NCI-H1105 treated with DMSO at 0.1 percent for 48 hours (cell line): ENCODE data around the gene PLK5.
A peak's percentile ranks its signal among the peaks of the same experiment; 100 is the strongest.
"Not testable (repeated sequence)": the region's sequence is repeated elsewhere in the genome, so short reads cannot be mapped to it uniquely, and the experiment has no call there.

Source experiments
- DNase-seq: peaks from one replicate; lab custom pipeline; 2025; lab: John Stamatoyannopoulos, UW

PLK5 gene, protein sequence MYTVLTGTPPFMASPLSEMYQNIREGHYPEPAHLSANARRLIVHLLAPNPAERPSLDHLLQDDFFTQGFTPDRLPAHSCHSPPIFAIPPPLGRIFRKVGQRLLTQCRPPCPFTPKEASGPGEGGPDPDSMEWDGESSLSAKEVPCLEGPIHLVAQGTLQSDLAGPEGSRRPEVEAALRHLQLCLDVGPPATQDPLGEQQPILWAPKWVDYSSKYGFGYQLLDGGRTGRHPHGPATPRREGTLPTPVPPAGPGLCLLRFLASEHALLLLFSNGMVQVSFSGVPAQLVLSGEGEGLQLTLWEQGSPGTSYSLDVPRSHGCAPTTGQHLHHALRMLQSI

DNA sequence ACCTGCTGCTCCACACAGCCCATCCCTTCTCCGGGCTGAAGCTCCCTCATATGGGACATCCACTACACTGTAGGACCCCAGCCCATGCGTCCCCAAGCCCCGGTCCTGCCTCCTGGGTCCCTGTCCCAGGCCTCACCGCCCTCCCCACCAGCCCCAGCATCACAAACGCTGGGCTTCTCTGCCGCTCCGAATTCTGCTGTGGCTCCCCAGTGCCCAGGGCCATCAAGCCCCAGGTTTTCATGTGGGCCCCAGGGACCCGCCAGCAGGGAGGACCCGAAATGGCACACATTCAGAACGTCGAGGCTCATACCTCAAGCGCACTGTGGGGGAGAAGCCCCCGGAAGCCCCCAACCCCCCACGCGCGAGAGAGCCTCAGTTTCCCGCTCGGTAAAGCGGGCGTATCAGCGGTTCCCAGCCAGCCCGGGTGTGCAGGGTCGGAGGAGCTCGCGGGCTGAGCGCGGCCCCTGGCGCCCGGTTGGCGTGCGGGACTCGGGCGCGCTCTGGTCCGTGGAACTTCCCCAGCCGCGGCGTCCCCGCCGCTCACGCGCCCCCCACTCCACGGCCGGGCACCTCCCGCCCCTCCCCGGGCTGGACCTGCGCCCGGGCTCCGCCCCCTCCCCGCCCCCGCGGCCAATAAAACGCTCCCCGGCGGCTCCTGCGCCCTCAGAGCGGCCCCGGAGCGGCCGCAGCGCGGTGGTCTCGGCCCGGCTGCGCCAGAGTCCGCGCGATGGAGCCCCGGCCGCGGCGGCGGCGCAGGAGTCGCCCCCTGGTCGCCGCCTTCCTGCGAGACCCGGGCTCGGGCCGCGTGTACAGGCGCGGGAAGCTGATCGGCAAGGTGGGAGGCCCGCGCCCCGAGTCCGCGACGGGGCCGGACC is at the start of gene PLK5:
TSS of gene PLK5 (plus strand) at position 666 of the 875 bp plus-strand sequence. CDS start 2,920 bp downstream, outside the sequence.
- DNase-seq = no peak

DNA sequence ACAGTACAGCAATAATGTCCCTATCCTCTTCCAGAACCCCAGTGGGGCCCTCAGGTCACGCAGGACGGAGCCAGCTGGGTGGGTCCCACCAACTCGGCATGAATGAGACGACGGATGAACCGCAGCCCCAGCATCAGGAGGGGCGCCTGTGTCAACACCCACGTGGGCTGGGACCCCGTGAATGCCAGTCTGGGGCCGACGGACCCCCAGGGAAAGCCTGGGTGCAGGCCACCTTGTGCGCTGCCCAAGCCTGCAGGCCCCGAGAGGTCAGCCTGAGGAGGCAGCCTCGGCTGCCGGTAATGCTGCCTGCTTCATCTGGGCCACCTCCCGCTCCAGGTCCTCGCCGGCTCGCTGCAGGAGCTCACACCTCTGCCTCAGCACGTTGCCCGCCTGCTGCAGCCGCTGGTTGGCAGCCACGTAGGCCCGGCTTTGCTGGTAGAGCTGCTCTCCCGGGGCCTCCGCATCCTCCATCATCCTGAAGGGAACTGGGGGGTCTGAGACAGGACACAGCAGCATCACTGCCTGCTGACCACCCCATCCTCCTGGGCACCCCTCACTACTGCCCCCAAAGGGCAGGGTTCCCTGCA is 49.0 kb upstream of the PLK5 start:
- DNase-seq = no peak

DNA sequence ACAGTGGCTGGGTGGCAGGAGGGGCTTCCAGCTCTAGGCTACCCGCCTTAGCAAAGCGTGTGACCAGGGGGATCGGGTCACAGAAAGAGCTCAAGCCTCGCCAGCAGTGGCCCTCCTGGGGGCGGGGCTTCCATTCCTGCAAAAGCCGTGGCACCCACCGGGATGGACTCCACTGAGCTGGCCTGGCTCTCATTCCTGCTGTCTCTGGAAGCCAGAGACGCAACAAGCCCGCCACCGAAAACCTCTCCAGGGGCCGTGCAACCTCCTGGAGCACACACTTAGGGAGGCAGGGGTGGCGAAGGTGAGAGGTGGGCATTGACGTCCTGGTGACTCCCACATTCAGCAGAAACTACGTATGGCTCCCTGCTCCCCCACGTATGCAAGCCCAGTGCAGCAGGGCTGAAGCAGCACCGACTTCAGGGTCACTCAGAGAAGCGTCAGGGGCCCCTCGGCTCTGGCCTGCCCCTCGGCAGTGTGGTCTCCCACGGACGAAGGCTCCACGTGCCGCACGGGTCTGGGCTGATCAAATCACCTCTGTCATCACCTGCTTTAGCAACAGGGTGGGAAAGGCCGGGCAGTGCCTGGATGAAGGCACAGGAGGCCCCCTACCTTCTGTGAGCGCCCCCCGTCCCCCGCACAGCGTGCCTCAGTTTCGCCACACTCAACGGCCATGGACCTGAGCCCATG is 48.0 kb upstream of the PLK5 start:
- no peak for DNase-seq

DNA sequence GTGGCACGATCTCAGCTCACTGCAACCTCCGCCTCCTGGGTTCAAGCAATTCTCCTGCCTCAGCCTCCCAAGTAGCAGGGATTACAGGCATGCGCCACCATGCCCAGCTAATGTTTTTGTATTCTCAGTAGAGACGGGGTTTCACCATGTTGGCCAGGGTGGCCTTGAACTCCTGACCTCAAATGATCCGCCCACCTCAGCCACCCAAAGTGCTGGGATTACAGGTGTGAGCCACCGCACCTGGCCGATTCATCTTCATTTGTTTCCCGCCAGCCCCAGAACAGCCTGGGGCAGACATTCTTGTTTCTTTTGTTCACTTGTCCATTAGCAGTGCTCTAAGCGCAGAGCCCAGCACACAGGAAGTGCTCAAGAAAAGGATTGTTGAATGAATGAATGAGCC is 46.8 kb upstream of the PLK5 start:
- not testable (repeated sequence) for DNase-seq

DNA sequence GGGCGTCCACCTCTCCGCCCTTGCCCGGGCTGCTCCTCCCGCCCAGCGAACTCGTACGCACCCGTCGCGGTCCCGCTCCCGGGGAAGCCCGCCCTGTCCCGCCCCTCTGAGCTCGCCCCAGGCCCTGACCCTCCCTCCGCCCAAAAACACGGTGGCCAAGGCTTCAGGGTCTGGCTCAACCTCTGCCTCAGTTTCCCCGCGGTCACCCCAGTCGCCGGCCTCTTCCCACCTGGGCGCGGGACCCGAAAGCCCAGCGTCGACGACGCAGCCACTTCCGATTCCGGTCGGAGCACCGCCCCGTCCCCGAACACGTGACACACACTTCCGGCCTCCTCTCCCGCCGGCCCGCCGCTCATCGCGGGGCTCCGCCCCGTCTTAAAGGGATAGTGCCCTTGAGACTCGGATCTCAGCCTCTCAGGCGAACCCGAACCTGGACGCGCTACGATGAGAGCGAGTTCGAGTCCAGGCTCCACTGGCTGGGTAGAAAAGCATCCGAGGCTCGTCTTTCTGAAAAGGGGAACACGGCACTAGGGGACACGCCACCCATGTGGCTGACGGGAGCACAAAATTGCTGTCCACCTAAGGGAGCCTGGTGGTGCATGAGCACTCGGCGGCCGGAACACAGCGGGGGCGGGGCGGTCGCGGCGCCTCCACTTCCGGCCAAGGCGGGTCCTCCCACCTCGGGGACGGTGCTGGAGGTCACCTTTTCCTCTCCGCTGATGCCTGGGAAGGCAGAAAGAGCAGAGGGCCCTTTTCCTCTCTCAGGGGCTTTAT is 44.8 kb upstream of the PLK5 start, which contains the start of gene C19orf25:
TSS of gene C19orf25 (minus strand) at position 282 of the 774 bp plus-strand sequence. CDS start 312 bp downstream, outside the sequence.
- peak; percentile 92 for DNase-seq

DNA sequence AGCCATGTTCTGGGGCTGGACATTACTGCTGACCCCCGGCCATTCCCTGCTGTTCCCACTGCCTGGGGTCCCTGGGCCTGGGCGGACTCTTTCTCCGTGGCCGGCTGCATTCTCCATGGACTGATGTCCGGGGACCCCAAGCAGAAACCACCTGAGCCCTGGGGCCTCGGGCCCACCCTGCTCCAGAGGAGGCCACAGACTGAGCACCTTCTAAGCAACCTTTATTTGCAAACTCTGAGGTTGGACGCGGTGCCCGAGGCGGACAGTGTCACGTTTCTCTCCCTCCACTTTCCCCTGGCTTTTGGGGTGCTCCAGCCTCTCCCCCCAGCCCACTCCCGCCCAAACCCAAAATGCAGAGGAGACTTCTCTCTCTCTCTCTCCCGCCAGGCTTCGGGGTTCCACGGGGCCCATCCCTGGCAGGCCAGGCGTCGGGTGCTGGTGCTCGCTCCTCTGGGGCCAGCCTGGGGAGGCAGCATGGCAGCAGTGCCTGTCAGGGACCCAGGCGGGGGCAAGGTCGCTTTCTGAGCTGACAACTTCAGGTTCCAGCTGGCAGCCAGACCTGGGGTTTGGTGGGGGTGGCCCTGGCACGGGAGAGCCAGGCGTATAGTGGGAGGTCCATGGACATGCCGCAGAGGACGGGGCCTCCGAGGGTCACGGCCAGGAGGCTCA is 42.5 kb upstream of the PLK5 start:
- no peak for DNase-seq

DNA sequence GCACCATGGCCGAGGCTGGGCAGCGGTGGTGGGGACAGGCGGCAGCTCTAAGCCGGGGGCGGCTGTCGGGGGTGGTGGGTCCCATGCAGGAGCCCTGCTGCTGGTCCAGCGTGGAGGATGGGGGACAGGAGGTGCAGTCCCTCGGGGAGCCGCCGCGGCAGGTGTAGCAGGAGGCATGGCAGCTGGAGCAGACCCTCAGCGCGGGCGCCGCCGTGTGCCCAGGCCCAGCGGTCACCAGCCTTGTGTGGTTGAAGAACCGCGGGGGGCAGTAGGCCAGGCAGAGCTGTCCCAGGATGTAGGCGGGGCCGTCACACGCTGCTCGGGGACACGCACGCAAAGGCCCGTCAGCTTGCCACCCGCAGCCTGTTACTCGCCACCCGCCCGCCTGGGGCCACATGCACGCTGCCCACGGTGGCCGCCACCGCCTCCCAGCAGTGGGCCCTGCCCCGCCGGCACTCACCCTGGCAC is 42.0 kb upstream of the PLK5 start:
- DNase-seq = no peak

DNA sequence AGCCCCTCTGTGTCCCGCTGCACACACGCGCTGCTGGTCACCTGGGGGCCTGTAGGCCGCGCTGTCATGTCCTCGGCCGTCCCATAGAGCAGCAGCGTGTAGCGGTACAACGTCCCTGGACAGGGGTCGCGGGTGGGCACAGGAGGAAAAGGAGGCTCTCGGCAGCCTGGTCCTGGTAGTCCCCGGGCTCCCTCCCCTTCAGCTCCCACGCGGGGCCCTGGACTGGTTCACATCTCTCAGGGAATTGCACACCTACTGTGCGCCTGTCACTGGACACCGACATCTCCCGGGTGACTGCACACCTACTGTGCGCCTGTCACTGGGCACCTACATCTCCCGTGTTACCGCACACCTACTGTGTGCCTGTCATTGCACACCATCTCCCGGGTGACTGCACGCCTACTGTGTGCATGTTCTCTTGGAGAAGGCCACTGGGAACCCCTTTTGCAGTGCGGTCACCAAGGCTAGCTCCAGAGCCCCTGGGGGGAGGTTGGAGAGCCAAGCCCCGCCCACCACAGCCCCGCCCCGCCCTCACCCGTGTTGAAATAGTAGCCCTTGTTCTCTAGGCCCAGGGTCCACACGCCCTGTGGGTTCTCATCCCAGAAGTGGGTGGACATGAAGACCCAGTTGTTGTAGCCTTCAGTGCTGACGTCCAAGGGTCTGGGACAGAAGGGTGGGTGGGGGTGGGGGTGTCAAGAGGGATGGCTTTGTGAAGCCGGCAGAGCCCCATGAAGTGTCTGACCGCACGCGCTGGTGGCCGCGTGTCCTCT is 41.3 kb upstream of the PLK5 start:
- no peak for DNase-seq

DNA sequence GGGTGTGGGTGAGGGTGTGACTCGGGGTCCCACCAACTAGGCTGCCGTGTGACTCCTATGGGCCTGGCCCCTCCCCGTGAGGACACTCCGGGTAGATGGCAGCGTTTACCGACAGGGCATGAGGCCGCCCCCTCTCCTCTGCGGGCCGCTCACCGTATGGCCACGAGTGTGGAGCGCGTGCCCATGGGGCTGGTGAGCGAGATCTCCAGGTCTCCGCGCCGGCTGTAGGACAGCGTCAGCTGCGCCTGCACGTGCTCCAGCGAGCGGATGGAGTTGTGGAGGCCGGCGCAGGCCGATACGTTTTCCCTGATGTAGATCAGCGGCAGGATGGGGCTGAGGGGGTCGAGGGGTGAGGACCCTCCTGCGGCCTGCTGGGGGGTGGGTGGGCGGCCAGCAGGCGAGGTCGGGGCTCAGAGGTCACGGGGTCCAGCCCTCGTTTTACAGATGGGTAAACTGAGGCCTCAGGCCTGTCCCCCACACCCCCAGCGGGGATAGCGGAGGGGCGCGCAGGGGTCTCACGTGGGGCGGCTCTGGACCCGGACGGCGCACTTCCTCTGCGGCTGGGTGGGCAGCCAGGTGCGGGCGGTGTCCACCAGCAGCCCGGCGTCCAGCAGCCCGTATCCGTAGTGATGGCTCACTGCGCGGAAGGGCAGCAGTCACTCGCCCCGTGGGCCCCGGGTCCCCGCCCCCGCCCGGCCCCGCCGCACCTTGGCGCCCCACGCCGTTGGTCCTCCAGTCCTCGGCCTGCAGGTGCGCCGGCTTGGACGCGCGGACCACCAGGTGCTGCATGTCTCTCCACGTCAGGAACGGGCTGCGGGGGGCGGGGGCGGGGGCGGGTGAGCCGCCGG is 40.5 kb upstream of the PLK5 start:
- DNase-seq = no peak

DNA sequence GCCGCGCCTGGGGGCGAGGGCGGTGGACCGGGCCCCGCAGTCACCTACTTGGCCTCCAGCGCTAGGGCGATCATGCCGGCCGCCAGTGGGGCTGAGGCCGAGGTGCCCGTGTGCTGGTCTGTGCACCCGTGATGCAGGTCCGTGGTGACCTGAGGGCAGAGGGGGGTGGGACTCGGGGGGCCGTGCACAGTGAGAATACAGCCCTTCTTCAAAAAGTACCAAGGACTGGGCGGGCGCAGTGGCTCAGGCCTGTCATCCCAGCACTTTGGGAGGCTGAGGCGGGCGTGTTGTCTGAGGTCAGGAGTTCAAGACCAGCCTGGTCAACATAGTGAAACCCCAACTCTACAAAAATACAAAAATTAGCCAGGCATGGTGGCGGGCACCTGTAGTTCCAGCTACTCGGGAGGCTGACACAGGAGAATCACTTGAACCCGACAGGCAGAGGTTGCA is 39.9 kb upstream of the PLK5 start:
- DNase-seq = no peak

DNA sequence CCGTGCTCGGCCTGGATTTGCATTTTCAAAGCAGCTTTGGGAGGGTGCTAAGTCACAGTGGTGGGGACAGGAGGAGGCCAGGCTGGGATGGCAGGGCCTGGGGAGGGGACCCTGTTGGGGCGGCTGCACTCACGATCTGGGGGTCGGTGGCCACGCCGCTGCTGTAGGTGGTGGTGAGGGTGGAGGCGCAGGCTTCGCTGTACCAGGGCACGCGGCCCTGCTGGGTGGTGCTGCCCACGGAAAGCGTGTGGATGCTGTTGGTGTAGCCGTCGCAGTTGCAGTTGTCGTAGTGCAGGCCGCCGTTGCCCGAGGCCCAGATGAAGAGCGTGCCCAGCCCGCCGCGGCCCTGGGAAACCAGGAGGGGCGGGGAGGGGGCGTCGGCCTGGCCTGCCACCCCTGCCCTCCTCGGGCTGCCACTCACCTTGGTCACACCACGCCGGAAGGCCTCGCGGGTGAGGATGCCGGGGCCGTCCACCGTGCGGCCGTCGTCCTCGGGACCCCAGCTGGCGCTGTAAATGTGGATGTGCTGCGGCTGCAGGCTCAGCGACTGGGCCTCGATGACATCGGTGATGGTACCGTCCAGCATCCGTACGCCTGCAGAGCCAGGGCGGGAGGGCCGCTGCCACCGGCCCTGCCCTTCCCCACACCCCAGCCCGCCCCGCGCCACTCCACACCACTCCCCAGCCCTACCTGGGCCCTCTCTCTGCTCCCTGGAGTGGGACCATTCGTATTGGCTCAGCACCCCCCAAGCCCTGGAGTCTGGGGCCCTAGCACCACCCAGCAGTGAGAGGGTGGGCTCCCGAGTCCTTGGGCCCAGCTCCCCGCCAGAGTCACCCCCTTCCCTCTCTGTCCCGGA is 36.9 kb upstream of the PLK5 start:
- DNase-seq = no peak

DNA sequence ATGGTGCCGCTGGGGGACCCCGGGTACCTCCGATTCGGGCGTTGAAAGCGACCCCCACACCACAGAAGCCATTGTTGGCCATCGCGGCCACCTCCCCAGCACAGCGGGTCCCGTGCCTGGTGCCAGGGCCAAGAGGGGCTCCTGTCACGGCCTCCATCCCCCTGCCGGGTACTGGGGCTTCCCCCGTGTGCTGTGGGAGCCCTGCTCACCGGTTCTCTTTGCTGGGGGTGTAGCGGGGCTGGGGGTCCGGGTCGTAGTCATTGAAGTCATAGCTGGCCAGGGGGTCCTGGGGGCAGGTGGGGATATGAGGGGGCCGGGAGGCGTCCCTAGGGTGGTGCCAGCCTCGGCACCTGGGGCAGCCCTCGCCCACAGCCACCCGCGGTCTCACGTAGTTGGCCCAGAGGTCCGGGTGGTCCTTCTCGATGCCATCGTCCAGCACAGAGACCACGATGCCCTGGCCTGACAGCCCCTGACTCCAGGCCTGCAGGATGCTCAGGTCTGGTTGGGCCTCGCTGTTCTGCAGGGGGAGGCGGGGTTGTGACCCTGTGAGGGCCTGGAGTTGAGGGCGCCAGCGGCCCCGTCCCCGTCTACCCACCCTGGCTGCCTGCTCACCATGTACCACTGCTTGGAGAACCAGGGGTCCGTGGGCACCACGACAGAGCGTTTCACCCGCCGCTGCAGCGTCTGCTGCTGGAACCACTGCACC is 36.1 kb upstream of the PLK5 start:
- DNase-seq = no peak

DNA sequence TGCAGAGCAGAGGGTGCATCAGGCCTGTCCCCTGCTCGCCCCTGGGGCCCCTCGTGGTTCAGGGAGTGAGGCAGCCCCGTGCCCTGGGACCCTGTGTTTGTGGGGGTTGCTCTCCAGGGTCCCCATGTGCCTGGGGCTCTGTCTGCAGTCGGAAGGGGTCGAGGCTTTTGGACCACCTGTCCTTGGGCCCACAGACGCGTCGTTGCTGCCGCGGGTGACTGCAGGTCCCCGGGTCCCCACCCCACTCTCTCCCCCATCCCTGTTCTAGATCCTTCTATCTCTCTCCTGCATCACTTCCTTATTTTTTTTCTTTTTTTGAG is 35.6 kb upstream of the PLK5 start:
- no peak for DNase-seq

DNA sequence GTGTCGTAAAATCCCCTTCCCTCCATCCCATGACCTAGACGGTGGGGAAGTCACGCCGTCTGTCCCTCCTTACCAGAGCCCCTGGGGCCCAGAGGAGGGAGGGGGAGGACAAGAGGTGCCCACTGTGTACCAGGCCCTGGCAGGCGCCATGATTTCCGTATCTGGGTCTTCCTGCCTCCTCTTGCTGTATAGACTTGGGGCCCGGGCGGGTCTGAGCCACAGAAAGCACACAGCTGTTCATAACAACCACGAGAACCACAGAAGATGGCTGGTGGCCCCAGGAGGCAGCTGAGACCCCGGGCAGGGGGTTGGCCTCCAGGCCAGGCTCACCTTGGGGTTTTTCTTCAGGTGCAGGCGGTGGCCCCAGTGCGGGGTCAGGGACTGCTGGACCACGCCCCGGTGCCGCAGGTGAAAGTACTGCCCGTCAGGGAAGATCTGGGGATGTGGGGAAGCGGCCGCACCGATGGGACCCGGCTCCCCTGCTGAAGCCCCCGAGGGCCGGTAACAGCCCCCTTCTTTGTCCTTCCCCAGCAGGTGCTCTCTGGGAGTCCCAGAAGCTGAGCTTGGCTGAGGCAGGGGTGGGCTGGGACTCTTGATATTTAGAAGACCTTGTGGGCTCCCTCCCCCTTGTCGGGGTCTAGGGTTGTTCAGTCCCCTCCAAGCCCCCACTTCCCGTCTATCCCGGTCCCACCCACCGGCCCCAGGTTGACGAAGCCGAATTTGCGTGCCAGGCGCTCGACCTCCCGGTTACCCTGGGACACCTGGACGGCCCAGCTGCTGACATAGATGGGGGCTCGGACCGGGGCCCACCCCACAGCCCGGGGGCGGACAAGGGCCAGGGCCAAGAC is 34.2 kb upstream of the PLK5 start:
- DNase-seq = no peak

DNA sequence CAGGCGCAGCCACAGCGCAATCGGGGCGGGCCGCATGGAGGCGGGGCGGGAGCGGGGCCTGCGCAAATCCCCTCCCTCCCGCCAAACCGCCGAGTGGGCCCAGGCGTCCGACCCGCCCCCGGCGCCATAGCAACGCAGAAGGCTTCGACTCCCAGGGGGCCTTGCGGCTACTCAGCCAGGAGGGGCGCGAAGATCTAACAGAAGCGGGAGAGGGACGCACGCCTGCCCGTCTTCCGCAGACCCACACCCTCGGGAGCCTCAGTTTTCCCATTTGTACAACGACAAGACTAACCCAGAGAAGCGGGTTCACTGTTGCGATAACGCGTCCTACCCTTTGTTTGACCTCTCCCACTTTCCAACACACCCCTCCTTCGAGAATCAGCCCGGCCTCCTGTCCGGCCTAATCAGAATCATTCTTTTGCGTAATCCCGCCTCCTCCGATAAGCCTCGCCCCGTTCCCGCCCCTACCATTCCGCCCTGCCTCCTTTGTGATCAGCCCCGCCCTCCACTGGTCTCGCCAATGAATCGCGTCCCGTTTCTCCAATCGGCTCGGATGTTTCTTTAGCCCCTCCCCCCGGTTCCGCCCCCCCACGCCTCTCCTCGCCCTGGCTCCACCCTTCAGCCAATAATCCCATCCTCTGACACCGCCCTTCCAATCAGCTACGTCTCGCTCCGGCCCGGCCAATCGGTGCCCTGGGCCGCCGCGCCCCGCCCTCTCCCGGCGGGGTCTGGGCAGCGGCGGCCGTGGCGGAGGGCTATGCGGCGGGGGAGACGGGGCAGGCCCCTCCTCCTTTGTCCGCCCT is 33.4 kb upstream of the PLK5 start, which contains the start of gene PCSK4:
TSS of gene PCSK4 (minus strand) at position 40 of the 803 bp plus-strand sequence. CDS start at position 36, 4 bp downstream.
- DNase-seq = peak; percentile 99
